ENCODE data around the gene CCR3.

DNA sequence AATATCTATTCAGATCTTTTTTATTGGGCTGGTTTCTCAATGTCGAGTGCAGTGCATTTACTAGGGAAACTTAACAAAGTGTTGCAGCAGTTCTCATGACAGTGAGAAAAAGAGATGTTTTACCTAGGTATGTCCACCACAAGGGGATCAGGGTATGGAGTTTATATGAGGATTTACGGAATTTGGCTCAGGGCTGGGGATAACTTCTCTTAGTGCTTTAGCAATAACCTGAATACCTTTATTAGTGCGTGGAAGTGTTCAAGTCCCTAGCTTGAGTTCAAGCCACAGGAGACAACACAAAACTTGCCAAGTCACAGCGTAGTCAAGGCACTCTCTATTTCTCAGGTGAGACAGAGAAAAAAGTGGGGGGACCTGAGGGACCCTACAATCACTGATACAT is 3.9 kb upstream of the CCR3 start:
- TF ChIP-seq, protein P1, sequence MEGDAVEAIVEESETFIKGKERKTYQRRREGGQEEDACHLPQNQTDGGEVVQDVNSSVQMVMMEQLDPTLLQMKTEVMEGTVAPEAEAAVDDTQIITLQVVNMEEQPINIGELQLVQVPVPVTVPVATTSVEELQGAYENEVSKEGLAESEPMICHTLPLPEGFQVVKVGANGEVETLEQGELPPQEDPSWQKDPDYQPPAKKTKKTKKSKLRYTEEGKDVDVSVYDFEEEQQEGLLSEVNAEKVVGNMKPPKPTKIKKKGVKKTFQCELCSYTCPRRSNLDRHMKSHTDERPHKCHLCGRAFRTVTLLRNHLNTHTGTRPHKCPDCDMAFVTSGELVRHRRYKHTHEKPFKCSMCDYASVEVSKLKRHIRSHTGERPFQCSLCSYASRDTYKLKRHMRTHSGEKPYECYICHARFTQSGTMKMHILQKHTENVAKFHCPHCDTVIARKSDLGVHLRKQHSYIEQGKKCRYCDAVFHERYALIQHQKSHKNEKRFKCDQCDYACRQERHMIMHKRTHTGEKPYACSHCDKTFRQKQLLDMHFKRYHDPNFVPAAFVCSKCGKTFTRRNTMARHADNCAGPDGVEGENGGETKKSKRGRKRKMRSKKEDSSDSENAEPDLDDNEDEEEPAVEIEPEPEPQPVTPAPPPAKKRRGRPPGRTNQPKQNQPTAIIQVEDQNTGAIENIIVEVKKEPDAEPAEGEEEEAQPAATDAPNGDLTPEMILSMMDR (IDR thresholded peaks at IDR 0.05), result no peak
- TF ChIP-seq POLR2A (IDR thresholded peaks at IDR 0.05), result no peak

All from thyroid gland (tissue), 4 donors.